ENCODE results near the gene DNAJB13.

DNA sequence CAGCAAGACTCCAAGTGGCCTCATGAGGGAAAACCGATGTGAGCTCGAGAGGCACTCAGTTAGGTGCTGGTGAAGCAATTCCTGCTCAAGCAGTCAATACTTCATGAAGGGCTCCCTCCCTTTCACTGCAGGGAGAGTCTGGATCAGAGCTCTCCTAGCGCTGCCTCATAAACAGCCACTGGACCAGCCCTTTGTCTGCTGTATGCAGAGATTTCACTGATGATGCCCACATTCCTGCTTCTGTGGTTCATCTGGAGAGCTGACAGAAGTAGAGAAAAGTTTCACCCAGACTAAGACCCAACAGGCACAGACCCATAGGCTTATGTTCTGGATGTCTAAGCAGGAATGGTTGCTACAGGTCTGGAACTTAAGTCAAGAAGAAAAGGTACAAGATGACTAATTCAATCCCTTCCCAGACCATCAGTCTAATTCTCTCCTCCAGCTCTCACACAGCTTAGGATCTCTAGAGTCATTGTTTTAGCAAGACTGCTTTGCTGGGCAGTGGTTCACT, 27.8 kb downstream of the DNAJB13 start:
- TF ChIP-seq, protein P1, sequence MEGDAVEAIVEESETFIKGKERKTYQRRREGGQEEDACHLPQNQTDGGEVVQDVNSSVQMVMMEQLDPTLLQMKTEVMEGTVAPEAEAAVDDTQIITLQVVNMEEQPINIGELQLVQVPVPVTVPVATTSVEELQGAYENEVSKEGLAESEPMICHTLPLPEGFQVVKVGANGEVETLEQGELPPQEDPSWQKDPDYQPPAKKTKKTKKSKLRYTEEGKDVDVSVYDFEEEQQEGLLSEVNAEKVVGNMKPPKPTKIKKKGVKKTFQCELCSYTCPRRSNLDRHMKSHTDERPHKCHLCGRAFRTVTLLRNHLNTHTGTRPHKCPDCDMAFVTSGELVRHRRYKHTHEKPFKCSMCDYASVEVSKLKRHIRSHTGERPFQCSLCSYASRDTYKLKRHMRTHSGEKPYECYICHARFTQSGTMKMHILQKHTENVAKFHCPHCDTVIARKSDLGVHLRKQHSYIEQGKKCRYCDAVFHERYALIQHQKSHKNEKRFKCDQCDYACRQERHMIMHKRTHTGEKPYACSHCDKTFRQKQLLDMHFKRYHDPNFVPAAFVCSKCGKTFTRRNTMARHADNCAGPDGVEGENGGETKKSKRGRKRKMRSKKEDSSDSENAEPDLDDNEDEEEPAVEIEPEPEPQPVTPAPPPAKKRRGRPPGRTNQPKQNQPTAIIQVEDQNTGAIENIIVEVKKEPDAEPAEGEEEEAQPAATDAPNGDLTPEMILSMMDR (IDR thresholded peaks at IDR 0.05) = no peak
- TF ChIP-seq EP300 (IDR thresholded peaks at IDR 0.05) (no peak), POLR2A (IDR thresholded peaks at IDR 0.05) (no peak)
